ENCODE results near the gene STAT5A. TPM values are rescaled to one million over a fixed set of nuclear protein-coding genes. Genes with fewer than 3 reads are reported as not detected.

STAT5A gene
- total RNA-seq, 6 experiments from 2014 or later: 4.8 to 11.5 (median 7.7) TPM

DNA sequence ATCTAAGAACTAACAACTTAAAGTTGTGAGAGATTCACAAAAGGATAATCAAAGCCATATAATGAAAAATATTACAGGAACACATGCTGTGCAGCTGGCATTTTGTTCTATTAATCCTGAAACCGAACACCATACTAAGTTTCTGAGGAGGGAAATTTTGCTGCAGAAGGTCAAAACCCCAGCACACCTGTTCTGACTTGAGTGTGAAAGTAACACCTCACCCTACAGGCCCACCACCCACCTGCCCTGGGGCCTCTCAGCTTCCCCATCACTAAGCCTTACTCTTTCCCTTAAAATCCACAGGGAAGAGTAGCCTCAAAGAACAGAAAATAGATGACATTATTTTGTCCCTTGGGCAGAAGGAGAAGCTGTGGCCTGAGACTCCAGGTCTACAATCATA is 44.8 kb downstream of the STAT5A start:
- WGBS (ENCODE audit: insufficient coverage, low coverage, low lambda C conversion rate, missing lambda C conversion rate): 88% methylated on average over 1 of the region's 1 CpG
- intact Hi-C loops (cut with DNase I): loop anchor here in 1 of 2 donors (10.0 kb wide), 1 partner anchor 152 kb away; no protein-coding TSS in a partner anchor
- no peak for TF ChIP-seq POLR2A (IDR thresholded peaks at IDR 0.05)
- TF ChIP-seq, protein P1, sequence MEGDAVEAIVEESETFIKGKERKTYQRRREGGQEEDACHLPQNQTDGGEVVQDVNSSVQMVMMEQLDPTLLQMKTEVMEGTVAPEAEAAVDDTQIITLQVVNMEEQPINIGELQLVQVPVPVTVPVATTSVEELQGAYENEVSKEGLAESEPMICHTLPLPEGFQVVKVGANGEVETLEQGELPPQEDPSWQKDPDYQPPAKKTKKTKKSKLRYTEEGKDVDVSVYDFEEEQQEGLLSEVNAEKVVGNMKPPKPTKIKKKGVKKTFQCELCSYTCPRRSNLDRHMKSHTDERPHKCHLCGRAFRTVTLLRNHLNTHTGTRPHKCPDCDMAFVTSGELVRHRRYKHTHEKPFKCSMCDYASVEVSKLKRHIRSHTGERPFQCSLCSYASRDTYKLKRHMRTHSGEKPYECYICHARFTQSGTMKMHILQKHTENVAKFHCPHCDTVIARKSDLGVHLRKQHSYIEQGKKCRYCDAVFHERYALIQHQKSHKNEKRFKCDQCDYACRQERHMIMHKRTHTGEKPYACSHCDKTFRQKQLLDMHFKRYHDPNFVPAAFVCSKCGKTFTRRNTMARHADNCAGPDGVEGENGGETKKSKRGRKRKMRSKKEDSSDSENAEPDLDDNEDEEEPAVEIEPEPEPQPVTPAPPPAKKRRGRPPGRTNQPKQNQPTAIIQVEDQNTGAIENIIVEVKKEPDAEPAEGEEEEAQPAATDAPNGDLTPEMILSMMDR (IDR thresholded peaks at IDR 0.05): no peak
- H3K27me3 ChIP-seq: no peaks in the 10 kb centered on the region
- no peak for DNase-seq
- peaks cover 40 to 97% (median 66%) of the 10 kb centered on the region in 4 donors for H3K36me3 ChIP-seq
- H3K9me3 ChIP-seq: no peaks in the 10 kb centered on the region
- H3K4me1 ChIP-seq: no peaks in the 10 kb centered on the region
- peak in 1 of 4 donors; percentile 20 for ATAC-seq
- H3K4me3 ChIP-seq: no peak overlapping the region
- no peak overlapping the region for H3K27ac ChIP-seq

DNA sequence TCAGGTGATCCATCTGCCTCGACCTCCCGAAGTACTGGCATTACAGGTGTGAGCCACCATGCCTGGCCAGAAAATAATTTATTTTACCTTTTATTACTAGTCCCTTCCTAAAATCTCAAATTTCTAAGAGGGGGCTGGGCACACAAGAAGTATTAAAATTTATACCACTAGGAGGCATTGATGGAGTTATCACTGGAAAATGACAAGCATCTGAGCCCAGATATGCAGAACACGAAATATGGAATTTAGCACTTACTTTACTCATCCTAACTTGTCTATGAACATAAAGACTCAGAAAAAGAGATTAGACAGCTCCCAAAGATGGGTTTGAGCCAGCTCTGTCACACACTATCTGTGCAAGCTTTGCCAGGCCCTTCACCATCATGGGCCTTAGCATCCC is 46.4 kb downstream of the STAT5A start:
- H3K27me3 ChIP-seq: no peaks in the 10 kb centered on the region
- intact Hi-C loops (cut with DNase I): loop anchor here in 1 of 2 donors (10.0 kb wide), 1 partner anchor 150 kb away; no protein-coding TSS in a partner anchor
- H3K4me1 ChIP-seq: no peaks in the 10 kb centered on the region
- TF ChIP-seq POLR2A (IDR thresholded peaks at IDR 0.05): no peak
- TF ChIP-seq, protein P1 (IDR thresholded peaks at IDR 0.05): peak in 3 of 4 donors; percentile 2 to 11 (median 8)
- no peaks in the 10 kb centered on the region for H3K9me3 ChIP-seq
- DNase-seq (no peak), ATAC-seq (no peak)
- H3K4me3 ChIP-seq: no peak overlapping the region
- no peak overlapping the region for H3K27ac ChIP-seq
- 80% methylated on average over 3 of the region's 3 CpGs for WGBS (ENCODE audit: insufficient coverage, low coverage, low lambda C conversion rate, missing lambda C conversion rate)
- H3K36me3 ChIP-seq: peaks cover 41 to 94% (median 67%) of the 10 kb centered on the region in 4 donors

DNA sequence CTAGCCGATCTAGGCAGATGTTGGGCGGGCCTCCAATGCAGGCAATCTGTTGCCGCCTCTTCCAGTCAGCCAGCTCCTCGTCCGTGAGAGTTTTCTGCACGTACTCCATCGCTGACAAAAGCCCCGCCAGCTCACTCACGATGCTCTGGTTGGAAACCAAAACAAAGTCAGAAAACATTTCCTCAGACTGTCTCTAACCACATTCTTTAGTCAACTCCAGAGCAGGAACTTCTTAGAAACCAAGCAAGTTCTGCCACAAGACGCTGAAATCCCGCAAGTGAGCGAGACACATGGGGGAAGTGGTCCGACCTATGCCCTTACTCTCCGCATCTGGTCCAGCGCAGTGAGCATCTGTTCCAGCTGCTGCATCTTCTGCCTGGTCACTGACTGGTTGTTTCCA is 49.1 kb downstream of the STAT5A start:
- 48% methylated on average over 11 of the region's 15 CpGs for WGBS (ENCODE audit: insufficient coverage, low coverage, low lambda C conversion rate, missing lambda C conversion rate)
- no peaks in the 10 kb centered on the region for H3K4me1 ChIP-seq
- intact Hi-C loops (cut with DNase I): loop anchor here in 1 of 2 donors (10.0 kb wide), 1 partner anchor 147 kb away; no protein-coding TSS in a partner anchor
- DNase-seq (no peak), ATAC-seq (peak in 2 of 4 donors; percentile 15 to 40)
- no peak for TF ChIP-seq POLR2A (IDR thresholded peaks at IDR 0.05)
- TF ChIP-seq, protein P1 (IDR thresholded peaks at IDR 0.05): no peak
- H3K36me3 ChIP-seq: peaks cover 31 to 94% (median 61%) of the 10 kb centered on the region in 4 donors
- no peaks in the 10 kb centered on the region for H3K9me3 ChIP-seq
- no peak overlapping the region for H3K4me3 ChIP-seq
- no peaks in the 10 kb centered on the region for H3K27me3 ChIP-seq
- no peak overlapping the region for H3K27ac ChIP-seq

DNA sequence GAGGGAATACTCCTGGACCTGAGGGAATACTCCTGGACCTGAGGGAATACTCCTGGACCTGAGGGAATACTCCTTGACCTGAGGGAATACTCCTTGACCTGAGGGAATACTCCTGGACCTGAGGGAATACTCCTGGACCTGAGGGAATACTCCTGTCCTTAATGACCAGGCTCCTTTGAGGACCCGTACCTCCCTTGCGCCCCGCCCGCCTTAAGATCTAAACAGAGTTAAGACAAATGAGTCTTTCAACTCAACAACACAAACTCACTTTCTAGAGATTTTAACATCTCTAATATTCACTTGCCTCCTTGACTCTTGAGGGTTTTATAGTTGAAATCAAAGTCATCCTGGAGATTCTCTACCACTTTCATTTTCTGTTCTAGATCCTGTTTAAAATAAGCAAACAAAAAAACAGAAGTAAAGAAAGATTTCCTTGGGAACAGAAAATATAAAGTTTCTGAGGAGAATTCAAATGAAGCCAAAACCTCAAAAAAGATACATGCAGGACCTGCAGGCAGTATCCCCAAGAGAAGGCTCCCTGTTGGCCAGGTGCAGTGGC is 50.2 kb downstream of the STAT5A start:
- WGBS (ENCODE audit: insufficient coverage, low coverage, low lambda C conversion rate, missing lambda C conversion rate): 94% methylated on average over 4 of the region's 4 CpGs
- intact Hi-C loops (cut with DNase I): loop anchor here in 1 of 2 donors (10.0 kb wide), 1 partner anchor 146 kb away; no protein-coding TSS in a partner anchor
- H3K36me3 ChIP-seq: peaks cover 31 to 94% (median 57%) of the 10 kb centered on the region in 4 donors

More for the DNA sequence above, 50.2 kb downstream of the STAT5A start:
- Histone ChIP-seq H3K9me3 (no peaks in the 10 kb centered on the region), H3K27ac (no peak overlapping the region), H3K4me1 (no peaks in the 10 kb centered on the region), H3K4me3 (no peak overlapping the region), H3K27me3 (no peaks in the 10 kb centered on the region)
- ATAC-seq: no peak
- TF ChIP-seq, protein P1 (IDR thresholded peaks at IDR 0.05): no peak
- no peak for TF ChIP-seq POLR2A (IDR thresholded peaks at IDR 0.05)
- DNase-seq: no peak
